HEK293T (cell line): Measurements from ENCODE around the gene MARS1.

ENCODE experiments used
- ELF4 ChIP-seq: fragments of 450-650 bp; IDR thresholded peaks from 2 replicates; pipeline ENCODE4 v1.6.1; 2017; ENCODE audit warnings: antibody characterized with exemption
- FOXM1 ChIP-seq: fragments of 450-650 bp; IDR thresholded peaks from 2 replicates; pipeline ENCODE4 v1.6.1; 2017; ENCODE audit warnings: mild to moderate bottlenecking, borderline replicate concordance

DNA sequence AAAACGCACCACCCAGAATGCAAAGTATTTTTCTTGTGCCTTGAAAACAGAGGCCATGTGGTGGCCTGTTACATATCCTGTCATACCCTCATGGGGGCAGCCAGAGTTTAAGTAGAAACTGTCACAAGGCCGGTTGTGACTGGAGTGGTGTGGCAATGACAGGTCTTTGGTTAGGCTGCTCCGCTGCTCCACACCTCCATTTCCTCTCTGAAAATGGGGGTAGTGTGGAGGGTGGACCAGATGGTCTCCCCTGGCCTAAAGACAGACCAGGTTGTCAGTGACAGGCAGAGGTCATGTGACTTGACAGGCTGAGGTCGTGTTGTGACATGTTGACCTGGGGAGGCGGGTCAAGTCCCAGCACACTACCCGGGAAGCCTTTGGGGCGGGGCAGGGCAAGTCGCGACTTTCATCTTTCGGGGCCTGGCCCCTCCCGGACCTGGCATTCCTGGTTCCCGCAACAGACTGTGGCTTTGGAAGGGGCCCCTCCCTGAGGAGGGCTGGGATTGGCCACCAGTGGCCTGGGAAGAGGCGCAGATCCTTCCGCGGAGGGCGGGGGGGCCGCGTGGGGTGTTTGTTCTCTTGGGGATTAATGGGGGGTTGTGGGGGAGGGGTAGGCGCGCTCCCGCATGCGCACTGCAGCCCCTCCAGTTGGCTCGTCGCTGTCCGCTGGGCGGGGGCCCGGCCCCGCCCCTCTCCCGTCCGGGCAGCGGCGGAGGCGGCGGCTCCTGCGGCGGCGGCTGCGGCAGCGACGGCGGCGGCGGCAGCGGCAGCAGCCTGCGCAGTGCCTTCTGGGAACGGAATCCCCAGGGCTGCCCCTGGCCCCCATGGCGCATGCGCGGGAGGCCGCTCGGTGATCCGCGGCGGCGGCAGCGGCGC is 34.4 kb downstream of the MARS1 start, which contains the start of gene MBD6:
- no peak for TF ChIP-seq FOXM1
- TF ChIP-seq ELF4: no peak
